ENCODE measurements around the gene SMYD3. TPM values are rescaled to one million over a fixed set of nuclear protein-coding genes. Genes with fewer than 3 reads are reported as not detected.

SMYD3 gene
- polyA plus RNA-seq, 1 donor from 2014 or later, result 48.6 TPM

- H3K4me3 ChIP-seq (ENCODE audit: low read length), result no peak overlapping the region
- H3K9me2 ChIP-seq (ENCODE audit: insufficient read depth, low read length), result no peaks in the 10 kb centered on the region
Observed at GRCh38 chr1:245906207-245906606, 600.9 kb downstream of the SMYD3 start.

GRCh38 chr1:245903851-245904250 lies 603.2 kb downstream of the SMYD3 start:
- H3K4me2 ChIP-seq (ENCODE audit: low read length), result no peak overlapping the region
- no peaks in the 10 kb centered on the region for H3K9me3 ChIP-seq (ENCODE audit: low read length)
- no peaks in the 10 kb centered on the region for H3F3A ChIP-seq (ENCODE audit: insufficient read depth, low read length, poor library complexity, severe bottlenecking)
- no peak overlapping the region for H2AFZ ChIP-seq (ENCODE audit: low read depth, low read length)
- no peaks in the 10 kb centered on the region for H3K27me3 ChIP-seq (ENCODE audit: insufficient read depth, low read depth, low read length)
- no peak overlapping the region for H3K9ac ChIP-seq (ENCODE audit: low read length)
- no peak overlapping the region for H3K4me3 ChIP-seq (ENCODE audit: low read length)
- no peaks in the 10 kb centered on the region for H4K20me1 ChIP-seq (ENCODE audit: insufficient read depth)
- no peaks in the 10 kb centered on the region for H3K79me2 ChIP-seq (replicated peaks; ENCODE audit: insufficient read depth, low read length)
- H3K9me2 ChIP-seq (ENCODE audit: insufficient read depth, low read length), result no peaks in the 10 kb centered on the region
- H3K36me3 ChIP-seq (ENCODE audit: insufficient read depth, low read length), result no peaks in the 10 kb centered on the region
- no peak overlapping the region for H3K27ac ChIP-seq (ENCODE audit: low read length)
- TF ChIP-seq REST (IDR thresholded peaks at IDR 0.05; ENCODE audit: borderline replicate concordance) (no peak), SMC3 (conservative IDR thresholded peaks at IDR 0.05; ENCODE audit: poor library complexity) (no peak), EP300 (conservative IDR thresholded peaks at IDR 0.05; ENCODE audit: poor library complexity, severe bottlenecking) (no peak), RAD21 (conservative IDR thresholded peaks at IDR 0.05) (no peak), CTCF (IDR thresholded peaks at IDR 0.05; ENCODE audit: poor library complexity, severe bottlenecking) (no peak), POLR2AphosphoS5 (IDR thresholded peaks at IDR 0.05) (no peak), TAF1 (IDR thresholded peaks at IDR 0.05; ENCODE audit: low read depth) (no peak), EZH2 (IDR thresholded peaks at IDR 0.05; ENCODE audit: borderline replicate concordance, insufficient read depth, low read length, poor library complexity, severe bottlenecking) (no peak), MXI1 (conservative IDR thresholded peaks at IDR 0.05; ENCODE audit: poor library complexity, severe bottlenecking) (no peak)

More at GRCh38 chr1:245906207-245906606, 600.9 kb downstream of the SMYD3 start:
- H3K27ac ChIP-seq (ENCODE audit: low read length), result no peak overlapping the region
- no peaks in the 10 kb centered on the region for H3K27me3 ChIP-seq (ENCODE audit: insufficient read depth, low read depth, low read length)
- no peaks in the 10 kb centered on the region for H4K20me1 ChIP-seq (ENCODE audit: insufficient read depth)
- H3K4me2 ChIP-seq (ENCODE audit: low read length), result no peak overlapping the region
- H3K9me3 ChIP-seq (ENCODE audit: low read length), result no peaks in the 10 kb centered on the region
- H3K79me2 ChIP-seq (replicated peaks; ENCODE audit: insufficient read depth, low read length), result no peaks in the 10 kb centered on the region
- no peak overlapping the region for H3K9ac ChIP-seq (ENCODE audit: low read length)
- no peaks in the 10 kb centered on the region for H3F3A ChIP-seq (ENCODE audit: insufficient read depth, low read length, poor library complexity, severe bottlenecking)
- H3K36me3 ChIP-seq (ENCODE audit: insufficient read depth, low read length), result no peaks in the 10 kb centered on the region
- TF ChIP-seq SMC3 (conservative IDR thresholded peaks at IDR 0.05; ENCODE audit: poor library complexity), result no peak
- TF ChIP-seq MXI1 (conservative IDR thresholded peaks at IDR 0.05; ENCODE audit: poor library complexity, severe bottlenecking), result no peak
- TF ChIP-seq EP300 (conservative IDR thresholded peaks at IDR 0.05; ENCODE audit: poor library complexity, severe bottlenecking), result no peak
- TF ChIP-seq EZH2 (IDR thresholded peaks at IDR 0.05; ENCODE audit: borderline replicate concordance, insufficient read depth, low read length, poor library complexity, severe bottlenecking), result no peak
- no peak for TF ChIP-seq POLR2AphosphoS5 (IDR thresholded peaks at IDR 0.05)
- H2AFZ ChIP-seq (ENCODE audit: low read depth, low read length), result no peak overlapping the region

All from neural cell (in vitro differentiated cells).